HG02973 (cell line): Measurements from ENCODE around the gene TEC.

Experiments
- ATAC-seq: cut with Tn5 transposase; IDR thresholded peaks from one replicate; pipeline ENCODE4 v1.9.1; 2021; ENCODE audit warnings: moderate library complexity; ENCODE audit not compliant: unreplicated experiment

TEC gene

DNA sequence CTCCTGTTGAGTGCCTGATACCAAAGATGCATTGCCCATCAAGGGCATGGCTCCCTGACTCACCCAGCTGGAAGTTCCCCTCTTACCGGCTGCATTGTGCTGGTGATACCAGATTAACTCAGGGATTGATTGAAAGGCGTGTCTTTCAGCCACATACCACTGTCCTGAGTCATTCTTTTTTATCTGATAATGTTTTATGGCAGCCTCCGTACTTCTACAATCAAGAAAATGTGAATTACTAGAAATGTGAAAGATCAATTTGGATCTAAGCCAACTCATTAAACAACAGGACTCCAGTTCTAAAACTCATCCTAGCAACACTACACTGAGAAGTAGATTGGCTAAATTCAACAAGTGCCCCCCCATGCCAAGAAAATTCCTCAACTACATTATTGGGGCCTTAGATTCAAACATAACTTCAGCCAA, 175.6 kb downstream of the TEC start:
- no peak for ATAC-seq

GRCh38 chr4:48090621-48091020, 179.0 kb downstream of the TEC start:
- no peak for ATAC-seq

DNA sequence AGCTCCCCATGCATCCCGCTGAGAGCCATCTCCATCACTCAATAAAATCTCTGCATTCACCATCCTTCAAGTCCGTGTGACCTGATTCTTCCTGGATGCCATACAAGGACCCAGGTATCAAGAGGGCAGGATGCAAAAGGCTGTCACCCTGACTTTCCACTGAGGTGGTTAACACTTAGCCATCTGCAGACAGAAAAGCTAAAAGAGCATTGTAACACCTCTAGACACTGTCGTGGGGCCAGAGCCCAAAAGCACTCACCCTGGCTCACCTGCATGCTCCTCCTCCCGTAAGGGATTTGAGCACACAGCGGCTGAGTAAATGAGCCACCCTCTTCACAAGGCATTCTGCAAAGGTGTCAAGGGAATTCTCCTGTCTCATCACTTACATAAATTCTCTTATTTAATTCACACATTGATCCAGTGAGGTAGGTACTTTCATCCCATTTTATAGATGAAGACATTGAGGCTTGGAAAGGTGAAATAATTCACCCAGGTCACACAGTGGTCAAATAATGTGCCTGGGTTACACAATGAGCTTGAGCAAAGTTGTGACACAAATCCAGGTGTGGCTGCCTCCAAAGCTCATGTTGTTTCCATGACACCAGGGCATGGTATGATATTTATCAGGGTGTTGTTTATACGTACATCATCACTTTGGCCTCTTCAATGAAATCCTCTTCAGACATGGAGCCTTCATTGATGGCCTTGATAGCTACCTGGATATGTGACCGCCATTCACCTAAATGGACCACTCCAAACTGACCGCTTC, 183.6 kb downstream of the TEC start:
- no peak for ATAC-seq
